ENCODE data around the gene FBXO27.

- TF ChIP-seq EP300 (conservative IDR thresholded peaks at IDR 0.05; ENCODE audit: poor library complexity, severe bottlenecking) (no peak), CTCF (IDR thresholded peaks at IDR 0.05; ENCODE audit: poor library complexity, severe bottlenecking) (no peak), POLR2AphosphoS5 (IDR thresholded peaks at IDR 0.05) (no peak)
Observed at GRCh38 chr19:39038098-39038497, 5.7 kb upstream of the FBXO27 start.

All from neural cell (in vitro differentiated cells).